A549 (cell line): ENCODE measurements around the gene HGF.

Experiments
- CEBPB ChIP-seq, 2 experiments: fragments of >200 bp in 1 of 2; sonication (Bioruptor Twin) in 1 of 2; formaldehyde crosslinking in 1 of 2; IDR thresholded peaks; 2 replicates each; pipeline ENCODE4 v1.6.1; 2012 to 2016
- CTCF ChIP-seq: fragments of >200 bp; sonication (Bioruptor Twin); formaldehyde crosslinking; IDR thresholded peaks from 3 replicates; pipeline ENCODE4 v1.5.1; 2016
- EHMT2 ChIP-seq: fragments of 200-600 bp; sonication (generic); IDR thresholded peaks from 2 replicates; pipeline ENCODE4 v1.6.1; 2016; ENCODE audit warnings: antibody characterized with exemption, low read depth, mild to moderate bottlenecking, moderate library complexity
- EP300 ChIP-seq, 2 experiments: fragments of >200 bp; sonication (Bioruptor Twin); formaldehyde crosslinking; IDR thresholded peaks; 2 replicates in 1 of 2; 3 replicates in 1 of 2; pipeline ENCODE4 v1.6.1; 2016 to 2017
- GATA3 ChIP-seq: IDR thresholded peaks from 2 replicates; pipeline ENCODE4 v1.6.1; 2012; ENCODE audit warnings: borderline replicate concordance
- HDAC2 ChIP-seq: fragments of 200-600 bp; sonication (generic); IDR thresholded peaks from 2 replicates; pipeline ENCODE4 v1.6.1; 2016
- HES2 ChIP-seq: fragments of >200 bp; sonication (Bioruptor Twin); formaldehyde crosslinking; IDR thresholded peaks from 2 replicates; pipeline ENCODE4 v1.6.1; 2016
- KDM1A ChIP-seq: fragments of 200-600 bp; sonication (generic); IDR thresholded peaks from 2 replicates; pipeline ENCODE4 v1.6.1; 2016; ENCODE audit warnings: low read depth, mild to moderate bottlenecking
- MAFK ChIP-seq: fragments of 450-650 bp; IDR thresholded peaks from 2 replicates; pipeline ENCODE4 v1.6.1; 2014; ENCODE audit not compliant: partially characterized antibody
- MAZ ChIP-seq: fragments of 150-350 bp; IDR thresholded peaks from 2 replicates; pipeline ENCODE4 v1.6.1; 2014; ENCODE audit warnings: antibody characterized with exemption, low read depth, low read length, borderline replicate concordance
- POLR2A ChIP-seq: IDR thresholded peaks from 2 replicates; pipeline ENCODE4 v1.6.1; 2012; ENCODE audit warnings: mild to moderate bottlenecking, low read length
- RAD21 ChIP-seq, 2 experiments: fragments of >200 bp in 1 of 2; sonication (Bioruptor Twin) in 1 of 2; formaldehyde crosslinking in 1 of 2; IDR thresholded peaks in 1 of 2; conservative IDR thresholded peaks in 1 of 2; 2 replicates in 1 of 2; 3 replicates in 1 of 2; pipeline ENCODE4 v1.6.1; 2012 to 2018; ENCODE audit warnings: inconsistent platforms in 1 of 2

DNA sequence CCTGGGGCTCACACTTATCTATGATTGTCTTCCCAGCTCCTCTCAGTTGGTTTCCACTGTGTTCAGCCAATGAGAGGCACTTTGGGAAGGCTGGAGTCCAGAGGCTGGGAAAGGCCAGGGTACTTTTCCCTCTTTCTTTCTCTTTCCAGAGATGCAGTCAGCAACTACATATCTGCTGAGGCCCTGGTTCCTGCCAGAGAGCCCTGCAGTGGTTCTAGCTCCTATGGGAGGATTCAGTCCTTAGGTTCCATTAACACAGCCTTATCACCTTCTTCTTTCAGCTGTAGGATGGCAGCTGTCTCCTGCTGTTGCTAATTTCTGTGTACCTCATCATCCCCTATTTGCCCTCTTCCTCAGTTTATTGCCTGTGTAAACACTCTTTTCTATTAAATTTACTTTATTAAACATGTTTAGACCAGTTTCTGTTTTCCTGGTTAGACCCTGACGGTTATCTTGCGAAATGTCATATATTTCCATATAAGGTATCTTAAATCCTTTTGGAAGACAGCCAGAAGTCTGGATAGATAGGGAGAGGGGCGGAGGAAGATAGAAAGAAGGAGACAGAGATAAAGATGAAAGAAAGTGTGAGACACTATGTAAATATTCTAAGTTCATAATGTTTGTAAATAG is 100.3 kb downstream of the HGF start:
- no peak for TF ChIP-seq CTCF
- TF ChIP-seq MAFK, result no peak
- no peak for TF ChIP-seq EP300 (IDR thresholded peaks at IDR 0.05)
- no peak for TF ChIP-seq POLR2A
- TF ChIP-seq HDAC2, result no peak
- no peak for TF ChIP-seq MAZ
- TF ChIP-seq EHMT2, result no peak
- no peak for TF ChIP-seq HES2
- no peak for TF ChIP-seq KDM1A
- 0 out of 4 replicates have a peak, but pooled peaks of 1 of the 2 experiments have one; percentile 39 for TF ChIP-seq CEBPB (IDR thresholded peaks at IDR 0.05)
- no peak for TF ChIP-seq RAD21 (conservative IDR thresholded peaks at IDR 0.05 in 1 of 2, IDR thresholded peaks at IDR 0.05 in 1 of 2)
- no peak for TF ChIP-seq GATA3
